Prostate gland (tissue), 2 donors: ENCODE data around the gene ARFRP1.

Experiments used
- POLR2AphosphoS5 ChIP-seq: sonication (generic); formaldehyde crosslinking; IDR thresholded peaks from one replicate; pipeline ENCODE4 v1.6.1; 2017; ENCODE audit warnings: antibody characterized with exemption
- TF ChIP-seq, protein P1 (sequence below), 4 experiments: fragments of 200-600 bp in 2 of 4; fragments of 450-650 bp in 2 of 4; sonication (generic) in 2 of 4; IDR thresholded peaks; 1 replicate in 3 of 4; 2 replicates in 1 of 4; pipeline ENCODE4 v1.5.1; 2016 to 2019; ENCODE audit warnings: antibody characterized with exemption in 4 of 4, mild to moderate bottlenecking in 2 of 4, moderate library complexity in 2 of 4

DNA sequence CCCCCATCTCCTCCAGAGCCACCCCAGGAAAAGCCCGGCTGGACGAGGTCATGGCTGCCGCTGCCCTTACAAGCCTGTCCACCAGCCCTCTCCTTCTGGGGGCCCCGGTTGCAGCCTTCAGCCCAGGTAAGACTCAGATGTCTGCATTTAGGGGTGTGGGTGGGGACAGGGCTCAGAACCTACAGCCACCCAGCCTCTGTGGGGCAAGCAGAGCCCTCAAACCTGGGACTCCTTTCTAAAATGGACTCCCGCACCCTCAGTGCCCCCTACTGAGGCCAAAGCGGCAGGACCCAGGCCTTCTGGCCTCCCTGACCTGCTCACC is 33.5 kb upstream of the ARFRP1 start:
- no peak for TF ChIP-seq POLR2AphosphoS5
- TF ChIP-seq, protein P1, sequence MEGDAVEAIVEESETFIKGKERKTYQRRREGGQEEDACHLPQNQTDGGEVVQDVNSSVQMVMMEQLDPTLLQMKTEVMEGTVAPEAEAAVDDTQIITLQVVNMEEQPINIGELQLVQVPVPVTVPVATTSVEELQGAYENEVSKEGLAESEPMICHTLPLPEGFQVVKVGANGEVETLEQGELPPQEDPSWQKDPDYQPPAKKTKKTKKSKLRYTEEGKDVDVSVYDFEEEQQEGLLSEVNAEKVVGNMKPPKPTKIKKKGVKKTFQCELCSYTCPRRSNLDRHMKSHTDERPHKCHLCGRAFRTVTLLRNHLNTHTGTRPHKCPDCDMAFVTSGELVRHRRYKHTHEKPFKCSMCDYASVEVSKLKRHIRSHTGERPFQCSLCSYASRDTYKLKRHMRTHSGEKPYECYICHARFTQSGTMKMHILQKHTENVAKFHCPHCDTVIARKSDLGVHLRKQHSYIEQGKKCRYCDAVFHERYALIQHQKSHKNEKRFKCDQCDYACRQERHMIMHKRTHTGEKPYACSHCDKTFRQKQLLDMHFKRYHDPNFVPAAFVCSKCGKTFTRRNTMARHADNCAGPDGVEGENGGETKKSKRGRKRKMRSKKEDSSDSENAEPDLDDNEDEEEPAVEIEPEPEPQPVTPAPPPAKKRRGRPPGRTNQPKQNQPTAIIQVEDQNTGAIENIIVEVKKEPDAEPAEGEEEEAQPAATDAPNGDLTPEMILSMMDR (IDR thresholded peaks at IDR 0.05): no peak
